Stimulated activated CD8-positive, alpha-beta memory T cell treated with anti-CD3 and anti-CD28 coated beads, Interleukin-7, amount 100 ng/mL, for 4 hours (primary cell): ENCODE measurements around the gene ALOX5.
"Not testable (repeated sequence)": the region's sequence is repeated elsewhere in the genome, so short reads cannot be mapped to it uniquely, and the experiment has no call there.

ENCODE experiments used
- DNase-seq, 2 donors: peaks; one replicate each; pipeline ENCODE4 v3.0.0-alpha.2; 2020; ENCODE audit warnings: low read depth in 2 of 2

ALOX5 gene

GRCh38 chr10:45373576-45374349, at the start of gene ALOX5:
ALOX5 (plus strand) TSS chr10:45374216; CDS start chr10:45374280, 64 bp downstream.
- DNase-seq = peak in 1 of 2 donors; percentile 19

DNA sequence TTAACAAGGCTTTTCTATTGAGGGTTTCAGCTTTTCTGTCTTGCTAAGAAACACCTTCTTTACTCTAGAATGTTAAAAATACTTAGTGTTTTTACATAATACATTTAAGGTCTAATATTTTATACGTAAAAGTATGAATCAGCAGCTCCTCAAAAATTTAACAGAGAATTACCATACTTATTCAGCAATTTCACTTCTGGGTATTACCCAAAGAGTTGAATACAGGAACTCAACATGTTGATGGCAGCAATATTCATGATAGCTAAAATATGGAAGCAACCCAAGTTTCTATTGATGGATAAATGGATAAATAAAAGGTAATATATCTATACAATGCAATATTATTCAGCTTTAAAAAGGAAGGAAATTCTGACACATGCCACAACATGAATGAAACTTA, 48.9 kb upstream of the ALOX5 start:
- DNase-seq = no peak

- DNase-seq = not testable (repeated sequence)
Measured at GRCh38 chr10:45326864-45327263, 47.2 kb upstream of the ALOX5 start.

DNA sequence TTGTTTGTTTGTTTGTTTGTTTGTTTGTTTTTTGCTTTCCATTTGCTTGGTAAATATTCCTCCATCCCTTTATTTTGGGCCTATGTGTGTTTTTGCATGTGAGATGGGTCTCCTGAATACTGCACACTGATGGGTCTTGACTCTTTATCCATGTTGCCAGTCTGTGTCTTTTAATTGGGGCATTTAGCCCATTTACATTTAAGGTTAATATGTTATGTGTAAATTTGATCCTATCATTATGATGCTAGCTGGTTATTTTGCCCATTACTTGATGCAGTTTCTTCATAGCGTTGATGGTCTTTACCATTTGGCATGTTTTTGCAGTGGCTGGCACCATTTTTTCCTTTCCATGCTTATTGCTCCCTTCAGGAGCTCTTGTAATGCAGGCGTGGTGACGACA, 42.2 kb upstream of the ALOX5 start:
- not testable (repeated sequence) for DNase-seq

DNA sequence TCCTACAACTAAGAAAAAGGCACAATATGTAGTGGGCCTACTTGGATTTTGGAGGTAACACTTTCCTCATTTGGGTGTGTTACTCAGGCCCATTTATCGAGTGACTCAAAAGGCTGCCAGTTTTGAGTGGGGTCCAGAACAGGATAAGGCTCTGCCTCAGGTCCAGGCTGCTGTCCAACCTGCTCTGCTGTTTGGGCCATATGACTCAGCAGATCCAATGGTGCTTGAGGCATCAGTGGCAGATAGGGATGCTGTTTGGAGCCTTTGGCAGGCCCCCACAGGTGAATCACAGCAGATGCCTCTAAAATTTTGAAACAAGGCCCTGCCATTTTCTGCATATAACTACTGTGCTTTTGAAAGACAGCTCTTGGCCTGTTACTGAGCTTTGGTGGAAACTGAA, 34.1 kb upstream of the ALOX5 start:
- no peak for DNase-seq

DNA sequence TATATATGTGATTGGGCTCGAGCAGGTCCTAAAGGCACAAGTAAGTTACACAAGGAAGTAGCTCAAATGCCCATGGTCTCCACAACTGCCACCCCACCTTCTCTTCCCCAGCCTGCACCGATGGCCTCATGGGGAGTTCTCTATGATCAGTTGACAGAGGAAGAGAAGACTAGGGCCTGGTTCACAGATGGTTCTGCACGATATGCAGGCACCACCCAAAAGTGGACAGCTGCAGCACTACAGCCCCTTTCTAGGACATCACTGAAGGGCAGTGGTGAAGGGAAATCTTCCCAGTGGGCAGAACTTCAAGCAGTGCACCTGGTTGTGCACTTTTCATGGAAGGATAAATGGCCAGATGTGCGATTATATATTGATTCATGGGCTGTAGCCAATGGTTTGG, 33.6 kb upstream of the ALOX5 start:
- DNase-seq = not testable (repeated sequence)

DNA sequence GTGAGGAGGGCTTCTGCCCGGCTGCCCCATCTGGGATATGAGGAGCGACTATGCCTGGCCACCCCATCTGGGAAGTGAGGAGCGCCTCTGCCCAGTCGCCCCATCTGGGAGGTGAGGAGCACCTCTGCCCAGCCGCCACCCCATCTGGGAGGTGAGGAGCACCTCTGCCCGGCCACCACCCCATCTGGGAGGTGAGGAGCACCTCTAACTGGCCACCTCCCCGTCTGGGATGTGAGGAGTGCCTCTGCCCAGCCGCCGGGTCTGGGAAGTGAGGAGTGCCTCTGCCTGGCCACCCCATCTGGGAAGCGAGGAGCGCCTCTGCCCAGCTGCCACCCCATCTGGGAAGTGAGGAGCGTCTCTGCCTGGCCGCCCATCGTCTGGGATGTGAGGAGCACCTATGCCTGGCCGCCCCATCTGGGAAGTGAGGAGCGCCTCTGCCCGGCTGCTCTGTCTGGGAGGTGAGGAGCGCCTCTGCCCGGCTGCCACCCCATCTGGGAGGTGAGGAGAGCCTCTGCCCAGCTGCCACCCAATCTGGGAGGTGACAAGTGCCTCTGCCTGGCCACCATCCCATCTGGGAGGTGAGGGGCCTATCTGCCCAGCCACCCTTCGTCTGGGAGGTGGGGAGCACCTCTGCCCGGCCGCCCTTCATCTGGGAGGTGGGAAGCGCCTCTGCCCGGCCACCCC, 27.2 kb upstream of the ALOX5 start:
- DNase-seq = not testable (repeated sequence)

DNA sequence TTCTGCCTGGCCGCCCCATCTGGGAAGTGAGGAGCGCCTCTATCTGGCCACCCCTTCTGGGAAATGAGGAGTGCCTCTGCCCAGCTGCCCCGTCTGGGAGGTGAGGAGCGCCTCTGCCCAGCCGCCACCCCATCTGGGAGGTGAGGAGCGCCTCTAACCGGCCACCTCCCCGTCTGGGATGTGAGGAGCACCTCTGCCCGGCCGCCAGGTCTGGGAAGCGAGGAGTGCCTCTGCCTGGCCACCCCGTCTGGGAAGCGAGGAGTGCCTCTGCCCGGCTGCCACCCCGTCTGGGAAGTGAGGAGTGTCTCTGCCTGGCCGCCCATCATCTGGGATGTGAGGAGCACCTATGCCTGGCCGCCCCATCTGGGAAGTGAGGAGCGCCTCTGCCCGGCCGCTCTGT, 26.6 kb upstream of the ALOX5 start:
- not testable (repeated sequence) for DNase-seq

- DNase-seq = not testable (repeated sequence)
Measured at GRCh38 chr10:45348196-45348765, 25.7 kb upstream of the ALOX5 start.

DNA sequence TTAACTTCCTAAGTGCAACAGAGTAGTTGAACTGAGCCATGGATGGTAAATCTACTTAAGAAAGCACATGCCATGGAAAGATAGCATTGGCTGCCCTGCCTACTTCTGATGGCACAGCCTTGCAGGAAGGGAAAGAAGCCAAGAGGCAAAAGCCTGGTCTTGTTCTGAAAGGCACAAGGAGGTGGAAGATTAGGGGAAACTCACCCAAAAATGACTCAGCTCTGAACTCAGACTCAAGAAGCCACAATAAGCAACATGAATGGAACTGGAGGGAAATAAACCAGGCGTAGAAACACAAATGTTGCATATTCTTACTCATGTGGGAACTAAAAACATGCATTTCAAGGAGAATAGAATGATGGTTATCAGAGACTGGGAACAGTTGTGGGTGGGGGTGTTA, 20.8 kb upstream of the ALOX5 start:
- no peak for DNase-seq

- no peak for DNase-seq
Measured at GRCh38 chr10:45354261-45354660, 19.8 kb upstream of the ALOX5 start.

DNA sequence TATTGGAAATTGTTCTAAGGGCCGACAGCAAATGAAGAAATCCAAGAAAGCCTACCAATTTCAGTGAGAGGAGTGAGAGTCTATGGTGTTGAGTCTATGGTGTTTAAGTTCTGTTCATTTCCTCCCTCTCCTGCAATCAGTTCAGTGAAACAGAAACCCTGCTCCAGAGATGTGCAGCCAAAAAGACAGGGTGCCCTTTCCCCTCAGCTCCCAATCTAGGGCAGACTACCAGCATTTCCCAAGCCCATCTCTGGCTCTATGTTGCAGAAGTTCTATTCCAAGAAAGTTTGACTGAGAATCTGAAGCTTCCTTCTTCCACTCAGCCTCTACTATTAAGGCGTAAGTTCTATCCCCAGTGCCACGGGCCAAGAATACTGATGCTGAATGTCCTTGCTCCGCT, 18.5 kb upstream of the ALOX5 start:
- no peak for DNase-seq

DNA sequence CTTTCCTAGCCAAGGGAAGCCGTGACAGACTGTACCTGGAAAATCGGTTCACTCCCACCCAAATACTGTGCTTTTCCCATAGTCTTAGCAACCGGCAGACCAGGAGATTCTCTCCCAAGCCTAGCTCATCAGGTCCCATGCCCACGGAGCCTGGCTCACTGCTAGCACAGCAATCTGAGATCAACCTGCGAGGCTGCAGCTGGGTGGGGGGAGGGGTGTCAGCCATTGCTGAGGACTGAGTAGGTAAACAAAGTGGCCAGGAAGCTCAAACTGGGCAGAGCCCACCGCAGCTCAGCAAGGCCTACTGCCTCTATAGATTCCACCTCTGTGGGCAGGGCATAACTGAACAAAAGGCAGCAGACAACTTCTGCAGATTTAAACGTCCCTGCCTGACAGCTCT, 15.1 kb upstream of the ALOX5 start:
- not testable (repeated sequence) for DNase-seq

DNA sequence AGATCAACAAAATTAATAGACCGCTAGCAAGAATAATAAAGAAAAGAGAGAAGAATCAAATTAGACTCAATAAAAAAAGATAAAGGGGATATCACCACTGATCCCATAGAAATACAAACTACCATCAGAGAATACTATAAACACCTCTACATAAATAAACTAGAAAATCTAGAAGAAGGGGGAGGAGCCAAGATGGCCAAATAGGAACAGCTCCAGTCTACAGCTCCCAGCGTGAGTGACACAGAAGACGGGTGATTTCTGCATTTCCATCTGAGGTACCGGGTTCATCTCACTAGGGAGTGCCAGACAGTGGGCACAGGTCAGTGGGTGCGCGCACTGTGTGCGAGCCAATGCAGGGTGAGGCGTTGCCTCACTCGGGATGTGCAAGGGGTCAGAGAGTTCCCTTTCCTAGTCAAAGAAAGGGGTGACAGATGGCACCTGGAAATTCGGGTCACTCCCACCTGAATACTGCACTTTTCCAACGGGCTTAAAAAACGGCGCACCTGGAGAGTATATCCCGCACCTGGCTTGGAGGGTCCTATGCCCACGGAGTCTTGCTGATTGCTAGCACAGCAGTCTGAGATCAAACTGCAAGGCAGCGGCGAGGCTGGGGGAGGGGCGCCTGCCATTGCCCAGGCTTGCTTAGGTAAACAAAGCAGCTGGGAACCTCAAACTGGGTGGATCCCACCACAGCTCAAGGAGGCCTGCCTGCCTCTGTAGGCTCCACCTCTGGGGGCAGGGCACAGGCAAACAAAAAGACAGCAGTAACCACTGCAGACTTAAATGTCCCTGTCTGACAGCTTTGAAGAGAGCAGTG, 11.8 kb upstream of the ALOX5 start:
- not testable (repeated sequence) for DNase-seq

DNA sequence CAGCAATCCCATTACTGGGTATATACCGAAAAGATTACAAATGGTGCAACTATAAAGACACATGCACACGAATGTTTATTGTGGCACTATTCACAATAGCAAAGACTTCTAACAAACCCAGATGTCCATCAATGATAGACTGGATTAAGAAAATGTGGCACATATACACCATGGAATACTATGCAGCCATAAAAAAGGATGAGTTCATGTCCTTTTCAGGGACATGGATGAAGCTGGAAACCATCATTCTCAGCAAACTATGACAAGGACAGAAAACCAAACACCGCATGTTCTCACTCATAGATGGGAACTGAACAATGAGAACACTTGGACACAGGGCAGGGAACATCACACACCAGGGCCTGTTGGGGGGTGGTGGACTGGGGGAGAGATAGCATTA, 6.4 kb upstream of the ALOX5 start:
- DNase-seq = not testable (repeated sequence)

DNA sequence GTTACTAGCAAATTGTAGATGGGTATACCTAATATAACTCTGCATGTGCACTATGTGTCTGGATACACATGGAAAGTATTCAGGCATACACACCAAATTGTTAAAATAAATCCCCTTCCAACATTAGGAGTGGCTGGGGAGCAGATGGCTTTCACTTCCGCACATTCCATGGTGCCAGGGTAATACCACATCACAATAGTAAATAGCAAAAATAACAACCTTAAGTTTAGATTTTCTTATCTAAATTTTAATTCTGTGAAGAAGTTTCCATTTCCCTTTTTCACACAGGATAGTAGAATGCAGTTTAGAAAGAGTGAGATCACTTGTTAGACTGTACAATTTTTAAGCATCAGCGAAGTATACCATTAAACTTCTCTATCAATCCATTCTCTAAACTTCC, 5.8 kb upstream of the ALOX5 start:
- DNase-seq = no peak

DNA sequence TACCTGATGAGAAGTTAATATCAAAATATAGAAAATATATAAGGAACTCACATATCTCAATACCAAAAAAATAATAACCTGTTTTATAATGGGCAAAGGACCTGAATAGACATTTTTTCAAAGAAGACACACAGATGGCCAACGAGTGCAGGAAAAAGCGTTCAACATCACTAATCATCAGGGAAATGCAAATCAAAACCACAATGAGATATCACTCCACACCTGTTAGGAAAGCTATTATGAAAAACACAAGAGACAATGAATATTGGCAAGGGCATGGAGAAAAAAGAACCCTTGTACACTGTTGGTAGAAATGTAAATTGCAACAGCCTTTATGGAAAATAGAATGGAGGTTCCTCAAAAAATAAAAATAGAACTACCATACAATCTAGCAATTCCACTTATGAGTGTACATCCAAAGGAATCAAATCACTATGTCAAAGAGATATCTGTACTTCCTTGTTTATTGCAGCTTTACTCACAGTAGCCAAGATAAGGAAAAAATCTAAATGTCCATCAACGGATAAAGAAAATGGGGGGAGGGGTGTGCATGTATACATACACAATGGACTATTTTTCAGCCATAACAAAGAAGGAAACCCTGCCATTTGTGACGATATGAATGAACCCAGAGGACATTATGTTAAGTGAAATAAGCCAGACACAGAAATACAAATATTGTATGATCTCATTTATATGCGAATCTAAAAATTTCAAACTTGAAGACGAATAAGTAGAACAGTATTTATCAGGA, 3.6 kb upstream of the ALOX5 start:
- DNase-seq = no peak

- DNase-seq = no peak
Measured at GRCh38 chr10:45371560-45371959, 2.5 kb upstream of the ALOX5 start.

DNA sequence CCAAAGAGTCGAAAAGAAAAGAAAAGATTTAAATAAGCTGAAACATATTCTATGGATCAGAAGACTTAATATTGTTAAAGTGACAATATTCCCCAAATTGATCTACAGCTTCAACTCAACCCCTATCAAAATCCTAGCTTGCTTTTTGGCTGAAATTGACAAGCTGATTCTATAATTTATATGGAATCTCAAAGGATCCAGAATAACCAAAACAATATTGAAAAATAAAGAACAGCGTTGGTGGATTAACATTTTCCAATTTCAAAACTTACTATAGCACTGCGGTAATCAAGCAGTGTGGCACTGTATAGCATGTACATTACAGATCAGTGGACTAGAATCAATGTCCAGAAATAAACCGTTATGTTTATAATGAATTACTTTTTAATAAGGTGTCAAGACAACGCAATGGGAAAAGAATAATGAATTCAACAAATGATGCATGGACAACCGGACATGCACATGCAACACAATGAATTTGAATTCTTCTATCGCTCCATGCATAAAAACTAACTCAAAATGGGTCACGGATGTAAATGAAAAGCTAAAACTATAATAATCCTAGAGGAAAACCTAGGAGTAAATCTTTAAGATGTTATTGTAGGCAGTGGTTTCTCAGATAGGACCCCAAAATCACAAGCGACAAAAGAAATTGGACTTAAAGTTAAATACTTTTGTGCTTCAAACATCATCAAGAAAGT, 1.6 kb upstream of the ALOX5 start:
- no peak for DNase-seq

DNA sequence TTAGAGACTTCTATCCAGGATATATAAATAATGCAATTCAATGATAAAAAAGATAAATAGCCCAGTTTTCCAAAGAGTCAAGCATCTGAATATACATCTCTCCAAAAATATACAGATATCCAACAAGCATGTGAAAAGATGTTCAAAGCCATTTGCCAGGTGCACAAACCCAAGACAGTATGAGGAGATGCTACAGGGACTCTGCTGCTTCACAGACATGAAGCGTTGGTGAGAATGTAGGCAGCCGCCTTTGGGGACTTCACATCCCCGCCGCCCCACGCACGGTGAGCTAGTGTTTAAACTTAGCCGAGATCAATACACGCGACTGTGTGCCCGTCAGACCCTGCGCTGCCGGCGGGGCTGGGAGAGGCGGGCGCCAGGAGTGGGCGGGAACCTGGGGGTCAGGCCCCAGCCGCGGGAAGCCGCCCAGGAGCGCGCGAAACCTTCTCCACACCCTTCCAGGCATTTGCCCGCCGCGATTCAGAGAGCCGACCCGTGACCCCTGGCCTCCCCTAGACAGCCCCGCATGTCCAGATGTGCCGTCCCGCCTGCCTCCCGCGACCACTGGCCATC, 927 bp upstream of the ALOX5 start:
- DNase-seq = peak in 1 of 2 donors; percentile 40
